Measurements from ENCODE around the gene NRG4. TPM values are rescaled to one million over a fixed set of nuclear protein-coding genes. Genes with fewer than 3 reads are reported as not detected.

NRG4 gene
- total RNA-seq, 4 donors from 2014 or later, result 2.8 to 5.1 (median 3.5) TPM; not detected in 1

DNA sequence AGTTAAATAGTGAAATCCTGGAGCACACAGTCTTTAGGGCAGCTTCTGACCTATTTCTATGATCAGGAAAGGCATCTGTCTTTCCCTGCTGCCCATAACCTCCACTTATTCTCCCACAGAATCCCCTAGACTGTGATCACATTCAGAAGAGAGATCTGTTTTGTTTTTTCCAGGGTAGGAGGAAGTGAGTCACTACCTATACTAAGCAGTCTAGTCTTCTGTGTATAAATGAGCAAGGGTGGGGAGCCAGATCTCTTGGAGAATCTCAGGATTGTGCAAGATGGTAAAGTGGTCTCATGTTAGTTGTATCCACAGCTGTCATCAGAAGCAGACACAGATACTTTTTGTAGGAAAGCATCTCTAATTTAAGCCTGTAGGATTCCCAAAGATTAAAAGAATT, 120.3 kb downstream of the NRG4 start:
- intact Hi-C loops (cut with DNase I; ENCODE audit: low total_unique reads), result no loop called here

More for the DNA sequence above, 120.3 kb downstream of the NRG4 start:
- Histone ChIP-seq H3K4me1 (no peaks in the 10 kb centered on the region), H3K36me3 (no peaks in the 10 kb centered on the region), H3K4me3 (no peak overlapping the region), H3K9me3 (no peaks in the 10 kb centered on the region), H3K27me3 (no peaks in the 10 kb centered on the region), H3K27ac (peak overlapping the region in 2 of 4 donors; percentile 38 to 55)
- in situ Hi-C loops (cut with MboI; ENCODE audit: low pct_ligation_motif_present in 1 of 4, low pct_unique_long_range_greater_than_20kb in 1 of 4, low sequenced_read_pairs in 3 of 4), result no loop called here
- no peak for TF ChIP-seq POLR2AphosphoS5 (IDR thresholded peaks at IDR 0.05)
- no peak for TF ChIP-seq POLR2A (IDR thresholded peaks at IDR 0.05)
- TF ChIP-seq EP300 (IDR thresholded peaks at IDR 0.05; ENCODE audit: low read depth), result no peak
- TF ChIP-seq, protein P1, sequence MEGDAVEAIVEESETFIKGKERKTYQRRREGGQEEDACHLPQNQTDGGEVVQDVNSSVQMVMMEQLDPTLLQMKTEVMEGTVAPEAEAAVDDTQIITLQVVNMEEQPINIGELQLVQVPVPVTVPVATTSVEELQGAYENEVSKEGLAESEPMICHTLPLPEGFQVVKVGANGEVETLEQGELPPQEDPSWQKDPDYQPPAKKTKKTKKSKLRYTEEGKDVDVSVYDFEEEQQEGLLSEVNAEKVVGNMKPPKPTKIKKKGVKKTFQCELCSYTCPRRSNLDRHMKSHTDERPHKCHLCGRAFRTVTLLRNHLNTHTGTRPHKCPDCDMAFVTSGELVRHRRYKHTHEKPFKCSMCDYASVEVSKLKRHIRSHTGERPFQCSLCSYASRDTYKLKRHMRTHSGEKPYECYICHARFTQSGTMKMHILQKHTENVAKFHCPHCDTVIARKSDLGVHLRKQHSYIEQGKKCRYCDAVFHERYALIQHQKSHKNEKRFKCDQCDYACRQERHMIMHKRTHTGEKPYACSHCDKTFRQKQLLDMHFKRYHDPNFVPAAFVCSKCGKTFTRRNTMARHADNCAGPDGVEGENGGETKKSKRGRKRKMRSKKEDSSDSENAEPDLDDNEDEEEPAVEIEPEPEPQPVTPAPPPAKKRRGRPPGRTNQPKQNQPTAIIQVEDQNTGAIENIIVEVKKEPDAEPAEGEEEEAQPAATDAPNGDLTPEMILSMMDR (IDR thresholded peaks at IDR 0.05), result no peak
- DNase-seq, result no peak

Small RNAs within 50 kb of the gene (small RNA-seq; reads per million reads assigned to genes)
- 0 reads per million in 4 donors for gene RN7SL510P

Other genes with a start within 250 kb of the NRG4 start
- gene UBE2Q2, start 169.0 kb downstream of the NRG4 start, total RNA-seq, result 10 to 100 TPM; 21.2 to 53.7 (median 26.9) TPM
- 10 to 100 TPM in 3 of 4 donors, 1 to 10 TPM in 1; 8.0 to 26.9 (median 18.5) TPM for gene FBXO22, start 108.5 kb downstream of the NRG4 start, total RNA-seq
- under 1 TPM in 1 of 4 donors, not detected in 3; 0.41 TPM for gene TMEM266, start 47.6 kb upstream of the NRG4 start, total RNA-seq

Data from transverse colon (tissue), 4 donors.